A673 (cell line): ENCODE measurements around the gene ST8SIA5.

Source experiments
- EZH2 ChIP-seq: fragments of 200-600 bp; sonication (generic); IDR thresholded peaks from 2 replicates; pipeline ENCODE4 v1.6.1; 2017; ENCODE audit warnings: borderline replicate concordance, low read depth, mild to moderate bottlenecking, mixed read lengths, antibody characterized with exemption, low read length; ENCODE audit not compliant: poor library complexity, severe bottlenecking
- TF ChIP-seq, protein P1 (sequence below): fragments of 300-800, 200-600 bp; sonication (generic); conservative IDR thresholded peaks from 2 replicates; pipeline ENCODE4 v1.5.1; 2017; ENCODE audit warnings: low read depth, mild to moderate bottlenecking, antibody characterized with exemption, low read length, moderate library complexity, mixed read lengths

DNA sequence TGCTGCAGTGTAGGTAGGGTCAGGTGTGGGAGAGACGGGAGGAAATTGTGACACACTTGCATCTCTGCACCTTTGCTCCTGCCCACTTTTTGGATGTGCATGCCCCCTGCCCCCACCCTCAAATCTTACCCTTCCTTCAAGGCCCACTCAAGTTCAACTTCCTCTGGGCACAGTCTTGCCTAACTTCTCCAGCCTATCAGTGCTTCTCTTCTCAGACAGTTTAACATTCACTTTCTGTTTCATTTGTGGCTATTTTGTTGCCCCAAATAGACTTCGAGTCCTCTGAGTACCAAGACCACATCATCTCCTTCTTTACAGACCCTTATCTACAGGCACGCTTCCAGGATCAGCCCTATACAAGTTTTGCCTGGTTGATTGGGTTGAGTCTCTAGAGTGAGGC is 2.7 kb downstream of the ST8SIA5 start:
- TF ChIP-seq, protein P1, sequence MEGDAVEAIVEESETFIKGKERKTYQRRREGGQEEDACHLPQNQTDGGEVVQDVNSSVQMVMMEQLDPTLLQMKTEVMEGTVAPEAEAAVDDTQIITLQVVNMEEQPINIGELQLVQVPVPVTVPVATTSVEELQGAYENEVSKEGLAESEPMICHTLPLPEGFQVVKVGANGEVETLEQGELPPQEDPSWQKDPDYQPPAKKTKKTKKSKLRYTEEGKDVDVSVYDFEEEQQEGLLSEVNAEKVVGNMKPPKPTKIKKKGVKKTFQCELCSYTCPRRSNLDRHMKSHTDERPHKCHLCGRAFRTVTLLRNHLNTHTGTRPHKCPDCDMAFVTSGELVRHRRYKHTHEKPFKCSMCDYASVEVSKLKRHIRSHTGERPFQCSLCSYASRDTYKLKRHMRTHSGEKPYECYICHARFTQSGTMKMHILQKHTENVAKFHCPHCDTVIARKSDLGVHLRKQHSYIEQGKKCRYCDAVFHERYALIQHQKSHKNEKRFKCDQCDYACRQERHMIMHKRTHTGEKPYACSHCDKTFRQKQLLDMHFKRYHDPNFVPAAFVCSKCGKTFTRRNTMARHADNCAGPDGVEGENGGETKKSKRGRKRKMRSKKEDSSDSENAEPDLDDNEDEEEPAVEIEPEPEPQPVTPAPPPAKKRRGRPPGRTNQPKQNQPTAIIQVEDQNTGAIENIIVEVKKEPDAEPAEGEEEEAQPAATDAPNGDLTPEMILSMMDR = no peak
- no peak for TF ChIP-seq EZH2
